Keratinocyte (primary cell): Measurements from ENCODE around the gene TENM3. TPM values are rescaled to one million over a fixed set of nuclear protein-coding genes. Genes with fewer than 3 reads are reported as not detected.
A peak's percentile ranks its signal among the peaks of the same experiment; 100 is the strongest.

Source experiments
- DNase-seq: peaks from one replicate; pipeline ENCODE4 v3.0.0-alpha.2; 2011; ENCODE audit warnings: low read depth, missing footprints, low spot score
- FAIRE-seq: peaks from 2 replicates; lab custom pipeline; 2011; peaks lifted over from hg19 to GRCh38; lab: Jason Lieb, UNC
- H2AFZ ChIP-seq: 2 replicates; pipeline ENCODE4 v1.6.0; 2012; ENCODE audit warnings: low read length, control low read depth, inconsistent platforms; ENCODE audit not compliant: control insufficient read depth
- H3K27ac ChIP-seq: 2 replicates; pipeline ENCODE4 v1.5.1; 2011; ENCODE audit warnings: low read length; ENCODE audit not compliant: control insufficient read depth, insufficient read depth
- H3K27me3 ChIP-seq: 3 replicates; pipeline ENCODE4 v1.6.0; 2011; ENCODE audit warnings: low read length; ENCODE audit not compliant: control insufficient read depth, insufficient read depth; ENCODE audit errors: extremely low read depth
- H3K36me3 ChIP-seq, 2 experiments: 2 replicates in 1 of 2; 3 replicates in 1 of 2; pipeline ENCODE4 v1.5.1; 2011; ENCODE audit warnings: low read length in 2 of 2, mild to moderate bottlenecking in 1 of 2; ENCODE audit not compliant: control insufficient read depth in 2 of 2, insufficient read depth in 2 of 2; ENCODE audit errors: extremely low read depth in 1 of 2
- H3K4me1 ChIP-seq: 3 replicates; pipeline ENCODE4 v1.5.1; 2011; ENCODE audit warnings: low read length; ENCODE audit not compliant: control insufficient read depth, insufficient read depth; ENCODE audit errors: extremely low read depth
- H3K4me2 ChIP-seq: 3 replicates; pipeline ENCODE4 v1.6.0; 2011; ENCODE audit warnings: low read depth, low read length; ENCODE audit not compliant: control insufficient read depth, insufficient read depth; ENCODE audit errors: extremely low read depth
- H3K4me3 ChIP-seq, 3 experiments: fragments of 200-600 bp in 1 of 3; sonication (generic) in 1 of 3; 2 replicates in 2 of 3; 3 replicates in 1 of 3; pipeline ENCODE4 v1.5.1; 2011 to 2016; ENCODE audit warnings: low read length in 3 of 3, mild to moderate bottlenecking in 3 of 3, control low read depth in 2 of 3, inconsistent platforms in 1 of 3, low read depth in 1 of 3, mixed read lengths in 1 of 3, mixed run types in 1 of 3, moderate library complexity in 1 of 3; ENCODE audit not compliant: control insufficient read depth in 2 of 3, insufficient read depth in 2 of 3; ENCODE audit errors: extremely low read depth in 1 of 3
- H3K79me2 ChIP-seq: 2 replicates; pipeline ENCODE4 v1.6.0; 2012; ENCODE audit warnings: low read length; ENCODE audit not compliant: control insufficient read depth, insufficient read depth
- H3K9ac ChIP-seq: 3 replicates; pipeline ENCODE4 v1.6.0; 2011; ENCODE audit warnings: low read length; ENCODE audit not compliant: control insufficient read depth, insufficient read depth; ENCODE audit errors: extremely low read depth
- H3K9me1 ChIP-seq: 3 replicates; pipeline ENCODE4 v1.6.0; 2011; ENCODE audit warnings: low read length; ENCODE audit not compliant: control insufficient read depth, insufficient read depth; ENCODE audit errors: extremely low read depth
- H3K9me3 ChIP-seq: 2 replicates; pipeline ENCODE4 v1.5.1; 2012; ENCODE audit warnings: low read depth, low read length; ENCODE audit not compliant: control insufficient read depth
- H4K20me1 ChIP-seq: 3 replicates; pipeline ENCODE4 v1.6.0; 2011; ENCODE audit warnings: low read length; ENCODE audit not compliant: control insufficient read depth, insufficient read depth; ENCODE audit errors: extremely low read depth
- EZH2 ChIP-seq: IDR thresholded peaks from one replicate; pipeline ENCODE4 v1.6.1; 2012; ENCODE audit warnings: inconsistent platforms, mild to moderate bottlenecking, low read length, moderate library complexity
- dilution Hi-C: fragments of 300-500 bp; cut with MboI; formaldehyde crosslinking; loops from one replicate; pipeline ENCODE4 v1.7.0; 2020; ENCODE audit warnings: low sequenced_read_pairs; ENCODE audit not compliant: extremely low pct_ligation_motif_present
- polyA plus RNA-seq, 5 experiments: library from polyadenylated mRNA; depleted of rRNA in 3 of 5; stranded (reverse) in 3 of 5; stranded (forward) in 1 of 5; unstranded in 1 of 5; fragments of >200 nt; gene quantifications; 1 replicate in 1 of 5; 2 replicates in 3 of 5; 3 replicates in 1 of 5; pipeline versions ENCODE4 v1.2.1 to v1.2.3, GENCODE V29; 2011 to 2012; ENCODE audit warnings: missing spikeins in 2 of 5, low read depth in 1 of 5, low replicate concordance in 1 of 5
- TF ChIP-seq, protein P1 (sequence below), 3 experiments: IDR thresholded peaks in 1 of 3; conservative IDR thresholded peaks in 1 of 3; optimal IDR thresholded peaks in 1 of 3; 2 replicates in 2 of 3; 3 replicates in 1 of 3; pipeline versions ENCODE3 to v1.5.1; 2011; ENCODE audit warnings: low read length in 3 of 3, mild to moderate bottlenecking in 3 of 3, moderate library complexity in 2 of 3, control low read depth in 1 of 3, inconsistent platforms in 1 of 3; ENCODE audit not compliant: insufficient read depth in 2 of 3; ENCODE audit errors: extremely low read depth in 1 of 3

Gene TENM3
- polyA plus RNA-seq, 1 donor (not counting 4 experiments of a cell fraction or from before 2014, with no cell fraction given): 17.0 TPM

DNA sequence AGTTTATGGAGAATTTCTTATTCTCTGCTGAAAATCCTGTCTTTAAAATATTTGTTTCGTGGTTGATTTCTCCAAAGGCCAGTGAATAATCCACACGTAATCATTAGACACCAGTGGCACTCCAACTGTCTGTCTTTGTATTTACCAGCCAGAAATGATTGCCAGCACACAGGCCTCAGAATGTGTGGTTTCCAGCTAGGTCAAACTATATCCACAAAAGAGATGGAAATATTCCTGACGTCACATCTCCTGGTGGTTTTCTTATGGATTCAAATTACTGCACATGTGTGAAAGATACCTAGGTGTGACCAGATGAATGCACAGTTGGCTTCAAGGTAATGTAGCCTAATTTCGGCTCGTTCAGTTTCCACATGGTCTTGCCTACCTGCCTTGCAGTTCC, 27.2 kb upstream of the TENM3 start:
- Histone ChIP-seq H3K9ac (no peak overlapping the region), H4K20me1 (no peaks in the 10 kb centered on the region), H3K27me3 (no peaks in the 10 kb centered on the region), H3K79me2 (no peaks in the 10 kb centered on the region), H3K27ac (no peak overlapping the region), H3K36me3 (peaks cover 0 to 1% of the 10 kb centered on the region in 2 experiments), H3K4me3 (no peak overlapping the region), H3K9me1 (no peaks in the 10 kb centered on the region), H3K9me3 (no peaks in the 10 kb centered on the region), H2AFZ (no peak overlapping the region), H3K4me1 (peaks cover 9% of the 10 kb centered on the region), H3K4me2 (no peak overlapping the region)
- dilution Hi-C loops: no loop called here
- DNase-seq: no peak
- FAIRE-seq: no peak
- TF ChIP-seq EZH2: no peak
- TF ChIP-seq, protein P1, sequence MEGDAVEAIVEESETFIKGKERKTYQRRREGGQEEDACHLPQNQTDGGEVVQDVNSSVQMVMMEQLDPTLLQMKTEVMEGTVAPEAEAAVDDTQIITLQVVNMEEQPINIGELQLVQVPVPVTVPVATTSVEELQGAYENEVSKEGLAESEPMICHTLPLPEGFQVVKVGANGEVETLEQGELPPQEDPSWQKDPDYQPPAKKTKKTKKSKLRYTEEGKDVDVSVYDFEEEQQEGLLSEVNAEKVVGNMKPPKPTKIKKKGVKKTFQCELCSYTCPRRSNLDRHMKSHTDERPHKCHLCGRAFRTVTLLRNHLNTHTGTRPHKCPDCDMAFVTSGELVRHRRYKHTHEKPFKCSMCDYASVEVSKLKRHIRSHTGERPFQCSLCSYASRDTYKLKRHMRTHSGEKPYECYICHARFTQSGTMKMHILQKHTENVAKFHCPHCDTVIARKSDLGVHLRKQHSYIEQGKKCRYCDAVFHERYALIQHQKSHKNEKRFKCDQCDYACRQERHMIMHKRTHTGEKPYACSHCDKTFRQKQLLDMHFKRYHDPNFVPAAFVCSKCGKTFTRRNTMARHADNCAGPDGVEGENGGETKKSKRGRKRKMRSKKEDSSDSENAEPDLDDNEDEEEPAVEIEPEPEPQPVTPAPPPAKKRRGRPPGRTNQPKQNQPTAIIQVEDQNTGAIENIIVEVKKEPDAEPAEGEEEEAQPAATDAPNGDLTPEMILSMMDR (optimal IDR thresholded peaks at IDR 0.05 in 1 of 3, IDR thresholded peaks at IDR 0.05 in 1 of 3, conservative IDR thresholded peaks at IDR 0.05 in 1 of 3; ENCODE audit: extremely low read depth in 1 of 3, insufficient read depth in 2 of 3, low read length in 3 of 3): no peak

DNA sequence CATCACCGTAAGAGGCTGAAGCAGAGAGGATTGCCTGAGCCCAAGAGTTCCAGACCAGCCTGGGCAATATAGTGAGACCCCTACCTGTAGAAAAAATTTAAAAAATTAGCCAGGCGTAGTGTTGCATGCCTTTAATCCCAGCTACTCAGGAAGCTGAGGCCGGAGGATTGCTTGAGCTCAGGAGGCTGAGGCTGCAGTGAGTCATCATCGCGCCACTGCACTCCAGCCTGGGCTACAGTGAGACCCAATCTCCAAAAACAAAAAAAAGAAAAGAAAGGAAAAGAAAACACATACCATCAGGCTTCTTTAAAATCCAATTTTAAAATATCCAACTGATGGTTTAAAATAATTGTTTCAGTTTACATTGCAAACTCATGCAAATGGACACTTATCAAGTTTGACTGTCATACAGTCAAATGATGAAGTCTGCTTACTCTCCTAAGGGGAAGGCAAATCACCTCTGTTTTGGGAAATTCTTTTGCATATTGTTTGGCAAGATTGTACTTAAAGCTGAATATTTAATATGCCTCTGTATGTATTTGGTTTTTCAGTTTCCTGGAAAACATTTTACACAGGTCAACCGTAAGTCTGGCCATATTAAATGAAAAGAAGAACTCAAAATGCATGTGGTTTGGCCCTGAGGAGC, 23.7 kb upstream of the TENM3 start:
- DNase-seq (no peak), FAIRE-seq (peak; percentile 5)
- no peak overlapping the region for H2AFZ ChIP-seq
- no peak overlapping the region for H3K9ac ChIP-seq
- dilution Hi-C loops: no loop called here
- H3K4me2 ChIP-seq: no peak overlapping the region
- no peaks in the 10 kb centered on the region for H3K9me3 ChIP-seq
- no peak overlapping the region for H3K27ac ChIP-seq
- TF ChIP-seq EZH2: no peak
- TF ChIP-seq, protein P1 (optimal IDR thresholded peaks at IDR 0.05 in 1 of 3, IDR thresholded peaks at IDR 0.05 in 1 of 3, conservative IDR thresholded peaks at IDR 0.05 in 1 of 3; ENCODE audit: extremely low read depth in 1 of 3, insufficient read depth in 2 of 3, low read length in 3 of 3): no peak
- H3K79me2 ChIP-seq: no peaks in the 10 kb centered on the region
- H3K27me3 ChIP-seq: no peaks in the 10 kb centered on the region
- H3K4me3 ChIP-seq: no peak overlapping the region
- H3K4me1 ChIP-seq: no peaks in the 10 kb centered on the region
- H4K20me1 ChIP-seq: no peaks in the 10 kb centered on the region
- H3K36me3 ChIP-seq: peaks cover 0 to 1% of the 10 kb centered on the region in 2 experiments
- no peaks in the 10 kb centered on the region for H3K9me1 ChIP-seq
